ENCODE data around the gene LINGO3.

LINGO3 gene

DNA sequence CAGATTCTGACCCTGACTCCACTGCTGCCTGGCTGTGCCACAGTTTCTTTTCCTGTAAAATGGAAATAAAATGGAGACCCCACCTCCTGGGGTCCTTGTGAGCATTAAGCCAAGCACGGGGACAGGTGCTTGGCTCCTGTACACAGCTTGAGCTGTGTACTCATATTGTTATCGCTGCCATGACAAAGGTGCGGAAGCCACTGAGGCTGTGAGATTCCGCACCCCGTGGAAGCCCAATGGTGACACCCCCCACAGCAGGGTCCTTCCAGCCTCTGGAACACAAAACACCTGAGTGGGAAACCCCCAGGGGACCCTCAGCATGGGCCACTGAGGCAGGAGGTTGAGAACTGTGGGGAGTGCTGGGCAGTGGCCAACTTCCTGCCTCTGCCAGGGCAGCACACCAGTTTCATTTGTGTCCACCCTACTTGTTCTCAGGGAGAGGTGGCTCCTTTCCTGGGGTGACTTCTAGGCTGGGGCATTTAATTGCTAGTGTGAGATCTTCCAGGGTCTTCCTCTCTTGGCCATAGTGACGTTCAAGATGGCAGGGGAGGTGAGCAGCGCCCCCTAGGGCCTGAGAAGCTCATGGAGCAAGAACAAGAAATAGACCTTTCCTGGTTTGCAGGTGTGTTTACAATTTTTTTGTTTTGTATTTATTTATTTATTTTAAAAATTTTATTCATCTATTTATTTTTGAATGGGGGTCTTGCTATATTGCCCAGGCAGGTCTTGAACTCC is 46.3 kb downstream of the LINGO3 start:
- DNase-seq (ENCODE audit: low read depth): no peak

GRCh38 chr19:2260341-2260805 is 47.6 kb downstream of the LINGO3 start:
- no peak for DNase-seq (ENCODE audit: low read depth)

DNA sequence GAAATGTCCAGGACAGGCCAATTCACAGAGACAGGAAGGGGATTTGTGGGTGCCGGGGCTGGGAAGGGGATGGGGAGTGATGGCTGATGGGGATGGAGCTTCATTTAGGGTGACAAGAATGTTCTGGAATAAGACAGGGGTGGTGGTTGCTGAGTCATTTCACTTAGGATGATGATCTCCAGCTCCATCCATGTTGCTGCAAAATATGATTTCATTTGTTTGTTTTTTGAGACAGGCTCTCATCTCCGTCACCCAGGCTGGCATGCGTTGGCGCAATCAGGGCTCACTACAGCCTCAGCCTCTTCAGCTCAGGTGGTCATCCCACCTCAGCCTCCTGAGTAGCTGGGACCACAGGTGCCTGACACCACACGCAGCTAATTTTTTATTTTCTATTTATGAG is 48.6 kb downstream of the LINGO3 start:
- no peak for DNase-seq (ENCODE audit: low read depth)
